HCT116 (cell line): ENCODE measurements around the gene ORM1. TPM values are rescaled to one million over a fixed set of nuclear protein-coding genes. Genes with fewer than 3 reads are reported as not detected.

Experiments
- ATAC-seq: fragments of 200-7000 bp; cut with Tn5 transposase; 2 replicates; pipeline ENCODE4 v1.9.1; 2020; ENCODE audit warnings: mild to moderate bottlenecking, moderate library complexity
- BruUV-seq: library from RNA; stranded (reverse); fragments of 400-500 nt; replicated peaks from 2 replicates; lab custom pipeline; 2021; lab: Mats Ljungman, UMichigan
- CTCF ChIA-PET: fragments of 300-600 bp; sonication (Branson Sonifier 250); formaldehyde crosslinking; loops from one replicate; lab custom pipeline; 2021; ENCODE audit warnings: antibody characterized with exemption; lab: Charles Lee
- POLR2A ChIA-PET: fragments of 300-600, 350-600 bp; sonication (Branson Sonifier 250); formaldehyde crosslinking; loops from one replicate; lab custom pipeline; 2021; ENCODE audit warnings: antibody characterized with exemption; lab: Charles Lee
- RAD21 ChIA-PET, 2 experiments: fragments of 300-600 bp; sonication (Branson Sonifier 250); formaldehyde crosslinking; loops; one replicate each; lab custom pipeline; 2023; ENCODE audit warnings: low total read pairs in 2 of 2; ENCODE audit not compliant: uncharacterized antibody in 2 of 2, unreplicated experiment in 2 of 2, low non-redundant PET in 1 of 2; lab: Charles Lee
- DNase-seq: peaks from one replicate; pipeline ENCODE4 v3.0.0-alpha.2; 2010; ENCODE audit warnings: low read depth, low spot score
- H2AFZ ChIP-seq: fragments of 200-600 bp; shearing (Covaris generic), sonication (generic); 2 replicates; pipeline ENCODE4 v1.6.1; 2017; ENCODE audit warnings: low read depth, mixed run types, mixed read lengths, antibody characterized with exemption, low read length; ENCODE audit not compliant: poor library complexity, severe bottlenecking
- H3K27ac ChIP-seq: 2 replicates; pipeline ENCODE4 v1.5.1; 2012; ENCODE audit warnings: low read depth, low read length
- H3K27me3 ChIP-seq: fragments of 200-600 bp; sonication (generic); 2 replicates; pipeline ENCODE4 v1.6.1; 2016; ENCODE audit warnings: mixed run types, low read length, mixed read lengths; ENCODE audit not compliant: insufficient read depth
- H3K36me3 ChIP-seq, 2 experiments: fragments of 200-500 bp in 1 of 2; fragments of 200-600 bp in 1 of 2; sonication (Bioruptor generic) in 1 of 2; sonication (generic) in 1 of 2; 2 replicates each; pipeline versions ENCODE4 v1.5.1 to v1.6.1; 2014 to 2016; ENCODE audit warnings: low read length in 2 of 2, inconsistent platforms in 1 of 2, mixed read lengths in 1 of 2, mixed run types in 1 of 2; ENCODE audit not compliant: insufficient read depth in 2 of 2, control insufficient read depth in 1 of 2
- H3K4me1 ChIP-seq, 2 experiments: fragments of 200-600 bp in 1 of 2; sonication (generic) in 1 of 2; 2 replicates each; pipeline versions ENCODE4 v1.5.1 to v1.6.1; 2012 to 2017; ENCODE audit warnings: low read length in 2 of 2, inconsistent platforms in 1 of 2, mild to moderate bottlenecking in 1 of 2, mixed read lengths in 1 of 2, mixed run types in 1 of 2, moderate library complexity in 1 of 2; ENCODE audit not compliant: insufficient read depth in 2 of 2, control insufficient read depth in 1 of 2
- H3K4me2 ChIP-seq: fragments of 200-600 bp; sonication (generic); 2 replicates; pipeline ENCODE4 v1.6.1; 2017; ENCODE audit warnings: mixed run types, low read length, mixed read lengths
- H3K4me3 ChIP-seq, 2 experiments: fragments of 200-600 bp in 1 of 2; sonication (generic) in 1 of 2; replicated peaks in 1 of 2; 2 replicates each; pipeline ENCODE4 v1.5.1; 2011 to 2016; ENCODE audit warnings: low read length in 2 of 2, control low read depth in 1 of 2, low read depth in 1 of 2, mild to moderate bottlenecking in 1 of 2, mixed read lengths in 1 of 2, mixed run types in 1 of 2
- H3K79me2 ChIP-seq: fragments of 200-600 bp; sonication (generic); 2 replicates; pipeline ENCODE4 v1.6.1; 2017; ENCODE audit warnings: mild to moderate bottlenecking, mixed run types, low read length, moderate library complexity, mixed read lengths; ENCODE audit not compliant: insufficient read depth
- H3K9ac ChIP-seq: fragments of 200-600 bp; sonication (generic); 2 replicates; pipeline ENCODE4 v1.6.1; 2016; ENCODE audit warnings: low read length, mixed read lengths
- H3K9me2 ChIP-seq: fragments of 200-600 bp; sonication (generic), shearing (Covaris generic); 2 replicates; pipeline ENCODE4 v1.6.1; 2017; ENCODE audit warnings: mixed run types, mild to moderate bottlenecking, moderate library complexity; ENCODE audit not compliant: insufficient read depth
- H3K9me3 ChIP-seq, 2 experiments: fragments of 200-500 bp in 1 of 2; fragments of 200-600 bp in 1 of 2; sonication (Bioruptor generic) in 1 of 2; sonication (generic) in 1 of 2; 2 replicates each; pipeline ENCODE4 v1.6.1; 2014 to 2017; ENCODE audit warnings: low read length in 2 of 2, mixed read lengths in 2 of 2, inconsistent platforms in 1 of 2, low read depth in 1 of 2, mild to moderate bottlenecking in 1 of 2, mixed run types in 1 of 2, moderate library complexity in 1 of 2; ENCODE audit not compliant: control insufficient read depth in 1 of 2, insufficient read depth in 1 of 2
- H4K20me1 ChIP-seq: fragments of 200-600 bp; sonication (generic), shearing (Covaris generic); 2 replicates; pipeline ENCODE4 v1.6.1; 2017; ENCODE audit warnings: mixed run types, mild to moderate bottlenecking, moderate library complexity; ENCODE audit not compliant: insufficient read depth
- CBX3 ChIP-seq: IDR thresholded peaks from 2 replicates; pipeline ENCODE4 v1.6.1; 2012; ENCODE audit warnings: low read depth
- CEBPB ChIP-seq: IDR thresholded peaks from 2 replicates; pipeline ENCODE4 v1.6.1; 2012; ENCODE audit warnings: low read depth
- CTCF ChIP-seq, 3 experiments: fragments of 200-600 bp in 1 of 3; sonication (generic) in 1 of 3; IDR thresholded peaks in 2 of 3; conservative IDR thresholded peaks in 1 of 3; 2 replicates each; pipeline ENCODE4 v1.5.1; 2012 to 2017; ENCODE audit warnings: low read depth in 2 of 3, low read length in 2 of 3, antibody characterized with exemption in 1 of 3, borderline replicate concordance in 1 of 3, control low read depth in 1 of 3, mild to moderate bottlenecking in 1 of 3, mixed read lengths in 1 of 3, mixed run types in 1 of 3, moderate library complexity in 1 of 3; ENCODE audit not compliant: insufficient read depth in 1 of 3
- EGR1 ChIP-seq: IDR thresholded peaks from 2 replicates; pipeline ENCODE4 v1.6.1; 2012; ENCODE audit warnings: low read depth
- ELF1 ChIP-seq: IDR thresholded peaks from 2 replicates; pipeline ENCODE4 v1.6.1; 2012; ENCODE audit warnings: low read depth, borderline replicate concordance
- EZH2 ChIP-seq: fragments of 200-600 bp; sonication (generic); IDR thresholded peaks from 2 replicates; pipeline ENCODE4 v1.6.1; 2017; ENCODE audit warnings: antibody characterized with exemption, mixed run types
- FOSL1 ChIP-seq: IDR thresholded peaks from 2 replicates; pipeline ENCODE4 v1.6.1; 2012; ENCODE audit warnings: low read depth
- JUND ChIP-seq: IDR thresholded peaks from 2 replicates; pipeline ENCODE4 v1.6.1; 2012
- POLR2A ChIP-seq: IDR thresholded peaks from 2 replicates; pipeline ENCODE4 v1.7.0; 2011; ENCODE audit warnings: borderline replicate concordance; ENCODE audit not compliant: insufficient read depth, insufficient read length; ENCODE audit errors: extremely low read depth
- POLR2AphosphoS5 ChIP-seq: IDR thresholded peaks from 2 replicates; pipeline ENCODE4 v1.6.1; 2011; ENCODE audit warnings: mild to moderate bottlenecking, low read depth, low read length, moderate library complexity
- RAD21 ChIP-seq: IDR thresholded peaks from 2 replicates; pipeline ENCODE4 v1.6.1; 2012; ENCODE audit warnings: low read depth, mild to moderate bottlenecking
- SIN3A ChIP-seq: IDR thresholded peaks from 2 replicates; pipeline ENCODE4 v1.6.1; 2012; ENCODE audit warnings: low read depth
- SP1 ChIP-seq: IDR thresholded peaks from 2 replicates; pipeline ENCODE4 v1.6.1; 2012; ENCODE audit warnings: low read depth
- SRF ChIP-seq: IDR thresholded peaks from 2 replicates; pipeline ENCODE4 v1.6.1; 2012; ENCODE audit warnings: low read depth
- YY1 ChIP-seq: IDR thresholded peaks from 2 replicates; pipeline ENCODE4 v1.6.1; 2011; ENCODE audit warnings: low read length, low read depth, moderate library complexity, mild to moderate bottlenecking; ENCODE audit not compliant: insufficient replicate concordance; ENCODE audit errors: extremely low read depth
- ZBTB33 ChIP-seq: IDR thresholded peaks from 2 replicates; pipeline ENCODE4 v1.6.1; 2011; ENCODE audit warnings: mild to moderate bottlenecking, low read length, moderate library complexity; ENCODE audit not compliant: insufficient replicate concordance; ENCODE audit errors: extremely low read depth
- ZFX ChIP-seq: fragments of 450-650 bp; IDR thresholded peaks from 2 replicates; pipeline ENCODE4 v1.6.1; 2017
- ZNF274 ChIP-seq: fragments of 200-500 bp; sonication (Bioruptor generic); IDR thresholded peaks from 2 replicates; pipeline ENCODE4 v1.6.1; 2014; ENCODE audit warnings: mild to moderate bottlenecking, low read depth, low read length, inconsistent platforms
- intact Hi-C: fragments of 100-400 bp; cut with micrococcal nuclease; formaldehyde crosslinking; loops from 2 replicates; pipeline ENCODE4 v1.10.0; 2022
- total RNA-seq: library from RNA; stranded (reverse); gene quantifications from one replicate; pipeline ENCODE4 v1.2.1, GENCODE V29; 2021; ENCODE audit not compliant: unreplicated experiment
- TF ChIP-seq, protein P1 (sequence below): IDR thresholded peaks from 2 replicates; pipeline ENCODE4 v1.6.1; 2012
- TF ChIP-seq, protein P2 (sequence below): IDR thresholded peaks from 2 replicates; pipeline ENCODE4 v1.6.1; 2012; ENCODE audit warnings: low read depth

The ORM1 gene
- total RNA-seq, 1 experiment from 2014 or later, result 5.6 TPM

DNA sequence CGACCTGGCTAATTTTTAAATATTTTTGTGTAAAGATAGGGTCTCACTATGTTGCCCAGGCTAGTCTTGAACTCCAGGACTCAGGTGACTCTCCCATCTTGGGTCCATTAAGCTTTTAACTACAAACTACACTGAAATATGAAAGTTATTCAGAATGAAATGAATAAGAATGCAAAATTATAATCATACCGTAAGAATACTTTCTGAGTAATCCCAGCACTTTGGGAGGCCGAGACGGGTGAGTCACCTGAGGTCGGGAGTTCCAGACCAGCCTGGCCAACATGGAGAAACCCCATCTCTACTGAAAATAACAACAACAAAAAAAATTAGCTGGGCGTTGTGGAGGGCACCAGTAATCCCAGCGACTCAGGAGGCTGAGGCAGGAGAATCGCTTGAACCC is 1.1 kb upstream of the ORM1 start:
- Histone ChIP-seq H3K9ac (no peak overlapping the region), H3K79me2 (no peaks in the 10 kb centered on the region), H3K36me3 (no peaks in the 10 kb centered on the region), H3K9me3 (no peaks in the 10 kb centered on the region), H2AFZ (no peak overlapping the region), H3K9me2 (no peaks in the 10 kb centered on the region), H4K20me1 (no peaks in the 10 kb centered on the region), H3K4me2 (no peak overlapping the region), H3K4me1 (no peaks in the 10 kb centered on the region), H3K4me3 (no peak overlapping the region), H3K27ac (no peak overlapping the region), H3K27me3 (peaks cover 3% of the 10 kb centered on the region; the same call in 1 of the 2 replicates)
- TF ChIP-seq EGR1 (no peak), ZFX (no peak), SIN3A (no peak), RAD21 (no peak), JUND (no peak), CTCF (IDR thresholded peaks at IDR 0.05 in 2 of 3, conservative IDR thresholded peaks at IDR 0.05 in 1 of 3; ENCODE audit: borderline replicate concordance in 1 of 3, insufficient read depth in 1 of 3, low read depth in 2 of 3, low read length in 2 of 3) (no peak), ZBTB33 (no peak), ELF1 (no peak), CBX3 (no peak), YY1 (no peak), SRF (no peak), SP1 (no peak), POLR2AphosphoS5 (no peak), ZNF274 (no peak), POLR2A (no peak), FOSL1 (no peak), EZH2 (no peak), CEBPB (no peak)
- TF ChIP-seq, protein P1, sequence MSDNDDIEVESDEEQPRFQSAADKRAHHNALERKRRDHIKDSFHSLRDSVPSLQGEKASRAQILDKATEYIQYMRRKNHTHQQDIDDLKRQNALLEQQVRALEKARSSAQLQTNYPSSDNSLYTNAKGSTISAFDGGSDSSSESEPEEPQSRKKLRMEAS, result no peak
- TF ChIP-seq, protein P2, sequence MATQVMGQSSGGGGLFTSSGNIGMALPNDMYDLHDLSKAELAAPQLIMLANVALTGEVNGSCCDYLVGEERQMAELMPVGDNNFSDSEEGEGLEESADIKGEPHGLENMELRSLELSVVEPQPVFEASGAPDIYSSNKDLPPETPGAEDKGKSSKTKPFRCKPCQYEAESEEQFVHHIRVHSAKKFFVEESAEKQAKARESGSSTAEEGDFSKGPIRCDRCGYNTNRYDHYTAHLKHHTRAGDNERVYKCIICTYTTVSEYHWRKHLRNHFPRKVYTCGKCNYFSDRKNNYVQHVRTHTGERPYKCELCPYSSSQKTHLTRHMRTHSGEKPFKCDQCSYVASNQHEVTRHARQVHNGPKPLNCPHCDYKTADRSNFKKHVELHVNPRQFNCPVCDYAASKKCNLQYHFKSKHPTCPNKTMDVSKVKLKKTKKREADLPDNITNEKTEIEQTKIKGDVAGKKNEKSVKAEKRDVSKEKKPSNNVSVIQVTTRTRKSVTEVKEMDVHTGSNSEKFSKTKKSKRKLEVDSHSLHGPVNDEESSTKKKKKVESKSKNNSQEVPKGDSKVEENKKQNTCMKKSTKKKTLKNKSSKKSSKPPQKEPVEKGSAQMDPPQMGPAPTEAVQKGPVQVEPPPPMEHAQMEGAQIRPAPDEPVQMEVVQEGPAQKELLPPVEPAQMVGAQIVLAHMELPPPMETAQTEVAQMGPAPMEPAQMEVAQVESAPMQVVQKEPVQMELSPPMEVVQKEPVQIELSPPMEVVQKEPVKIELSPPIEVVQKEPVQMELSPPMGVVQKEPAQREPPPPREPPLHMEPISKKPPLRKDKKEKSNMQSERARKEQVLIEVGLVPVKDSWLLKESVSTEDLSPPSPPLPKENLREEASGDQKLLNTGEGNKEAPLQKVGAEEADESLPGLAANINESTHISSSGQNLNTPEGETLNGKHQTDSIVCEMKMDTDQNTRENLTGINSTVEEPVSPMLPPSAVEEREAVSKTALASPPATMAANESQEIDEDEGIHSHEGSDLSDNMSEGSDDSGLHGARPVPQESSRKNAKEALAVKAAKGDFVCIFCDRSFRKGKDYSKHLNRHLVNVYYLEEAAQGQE, result no peak
- RAD21 ChIA-PET, result no interaction called here
- CTCF ChIA-PET, result interaction anchor here (0.8 kb wide), 1 partner anchor 214 kb away, joined by 3 read pairs; no protein-coding TSS in a partner anchor
- ATAC-seq (no peak), DNase-seq (no peak)
- no TSS peak for BruUV-seq
- POLR2A ChIA-PET, result no interaction called here
- intact Hi-C loops, result no loop called here
